NK-92 treated with Interleukin-12 subunit alpha and Interleukin-12 subunit beta, amount 100 ng/mL, for 24 hours (cell line): Measurements from ENCODE around the gene OR4D2.
"Not testable (repeated sequence)": the region's sequence is repeated elsewhere in the genome, so short reads cannot be mapped to it uniquely, and the experiment has no call there.

Experiments
- DNase-seq: peaks from one replicate; lab custom pipeline; 2025; lab: John Stamatoyannopoulos, UW

OR4D2 gene

GRCh38 chr17:58166682-58167081 lies at the start of gene OR4D2:
Gene OR4D2, plus strand, starts transcription at chr17:58166982. Its CDS starts 2,674 bp downstream, at chr17:58169656.
- DNase-seq: no peak

- no peak for DNase-seq
Measured at GRCh38 chr17:58117382-58117781, 49.4 kb upstream of the OR4D2 start.

- no peak for DNase-seq
Measured at GRCh38 chr17:58119491-58119890, 47.3 kb upstream of the OR4D2 start.

DNA sequence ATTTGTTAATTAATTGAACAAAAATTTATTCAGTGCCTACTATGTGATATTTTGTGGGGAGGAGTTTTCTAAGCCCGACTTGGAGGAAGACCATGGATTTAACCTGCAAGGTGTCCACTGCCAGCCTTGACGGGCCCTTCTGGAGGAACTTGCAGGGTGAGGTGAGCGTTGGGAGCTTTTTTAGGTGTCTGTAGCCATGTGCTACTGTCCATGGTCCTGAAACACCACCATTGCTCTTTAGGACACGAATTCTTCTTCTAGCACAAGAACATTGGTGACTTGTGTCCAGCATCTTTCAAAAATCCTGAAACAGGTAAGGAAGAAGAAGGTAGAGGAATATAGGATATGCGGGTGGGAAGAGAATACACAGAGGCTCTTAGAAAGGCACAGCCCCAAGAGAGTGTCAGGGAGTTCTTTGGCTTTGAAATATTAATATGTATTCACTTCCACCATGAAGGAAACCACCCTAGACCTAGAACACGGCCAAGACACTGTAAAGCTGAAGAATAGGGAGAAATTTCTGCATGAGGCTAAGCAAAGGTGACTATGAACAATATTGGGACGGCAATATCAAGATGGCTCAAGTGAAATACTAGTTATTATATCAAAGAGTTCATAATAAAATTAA lies 46.5 kb upstream of the OR4D2 start:
- DNase-seq: no peak

DNA sequence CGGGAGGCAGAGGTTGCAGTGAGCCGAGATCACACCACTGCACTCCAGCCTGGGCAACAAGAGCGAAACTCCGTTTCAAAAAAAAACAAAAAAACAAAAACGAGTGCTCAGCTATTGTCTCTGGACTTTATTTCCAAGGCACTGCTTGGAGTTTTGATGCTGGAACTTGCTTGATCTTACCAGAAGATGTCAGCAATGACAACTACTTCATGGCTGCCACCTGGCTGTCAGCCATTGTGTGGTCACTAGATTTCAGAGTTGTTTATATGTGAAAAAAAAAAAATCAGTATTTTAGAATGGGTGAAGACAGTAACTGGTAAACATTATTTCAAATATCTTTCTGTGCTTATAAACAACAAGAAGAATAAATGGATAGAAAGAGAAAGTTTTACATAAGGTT lies 44.9 kb upstream of the OR4D2 start:
- no peak for DNase-seq

DNA sequence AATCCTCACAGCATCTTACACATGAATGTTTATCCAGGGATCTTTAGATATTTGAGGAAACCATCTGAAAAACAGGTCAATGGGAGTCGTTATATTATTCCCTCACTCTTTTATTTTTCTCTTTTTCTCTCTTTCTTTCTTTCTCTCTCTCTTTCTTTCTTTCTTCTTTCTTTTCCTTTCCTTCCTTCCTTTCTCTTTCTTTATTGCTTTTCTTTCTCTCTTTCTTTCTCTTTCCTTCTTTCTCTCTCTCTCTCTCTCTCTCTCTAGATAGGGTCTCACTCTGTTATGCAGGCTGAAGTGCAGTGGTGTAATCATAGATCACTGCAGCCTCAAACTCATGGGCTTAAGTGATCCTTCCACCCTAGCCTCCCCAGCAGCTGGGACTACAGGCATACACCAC lies 38.9 kb upstream of the OR4D2 start:
- no peak for DNase-seq

DNA sequence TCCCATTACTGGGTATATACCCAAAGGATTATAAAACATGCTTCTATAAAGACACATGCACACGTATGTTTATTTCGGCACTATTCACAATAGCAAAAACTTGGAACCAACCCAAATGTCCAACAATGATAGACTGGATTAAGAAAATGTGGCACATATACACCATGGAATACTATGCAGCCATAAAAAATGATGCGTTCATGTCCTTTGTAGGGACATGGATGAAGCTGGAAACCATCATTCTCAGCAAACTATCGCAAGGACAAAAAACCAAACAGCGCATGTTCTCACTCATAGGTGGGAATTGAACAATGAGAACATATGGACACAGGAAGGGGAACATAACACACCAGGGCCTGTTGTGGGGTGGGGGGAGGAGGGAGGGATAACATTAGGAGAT lies 34.1 kb upstream of the OR4D2 start:
- not testable (repeated sequence) for DNase-seq

- no peak for DNase-seq
Measured at GRCh38 chr17:58136669-58137279, 30.0 kb upstream of the OR4D2 start.

GRCh38 chr17:58141505-58141904 lies 25.3 kb upstream of the OR4D2 start:
- DNase-seq: no peak

GRCh38 chr17:58143335-58143734 lies 23.4 kb upstream of the OR4D2 start:
- not testable (repeated sequence) for DNase-seq

GRCh38 chr17:58144801-58145200 lies 22.0 kb upstream of the OR4D2 start:
- DNase-seq: no peak

DNA sequence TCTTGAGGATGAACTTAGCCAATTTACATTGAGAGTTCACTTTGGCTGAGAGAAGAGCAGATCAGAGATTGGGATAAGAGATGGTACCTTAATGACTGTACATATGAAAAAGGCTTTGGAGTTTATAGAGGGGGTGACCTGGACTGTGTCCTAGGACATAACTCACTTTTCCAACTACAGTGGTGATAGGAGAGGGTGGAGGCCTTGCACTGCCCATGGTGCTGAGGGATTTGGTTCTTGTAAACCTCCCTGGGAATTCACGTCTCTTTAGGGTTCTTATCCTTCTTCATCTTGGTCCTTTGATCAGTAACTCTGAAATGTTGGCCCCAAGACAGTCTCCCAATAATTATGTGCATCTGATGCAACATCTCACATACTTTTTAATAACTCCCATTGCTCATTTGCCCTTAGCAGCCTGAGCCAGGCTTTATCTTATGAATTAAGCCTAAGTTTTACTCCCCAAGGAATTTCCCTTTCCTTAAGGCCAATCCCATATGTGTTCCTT lies 18.8 kb upstream of the OR4D2 start, which contains the start of gene OR4D1:
Gene OR4D1 (plus strand): TSS at position 455 of the 505 bp plus-strand sequence. CDS start 6,770 bp downstream, outside the sequence.
- no peak for DNase-seq

- DNase-seq: no peak
Measured at GRCh38 chr17:58148609-58149008, 18.2 kb upstream of the OR4D2 start.

- no peak for DNase-seq
Measured at GRCh38 chr17:58150394-58150793, 16.4 kb upstream of the OR4D2 start.

DNA sequence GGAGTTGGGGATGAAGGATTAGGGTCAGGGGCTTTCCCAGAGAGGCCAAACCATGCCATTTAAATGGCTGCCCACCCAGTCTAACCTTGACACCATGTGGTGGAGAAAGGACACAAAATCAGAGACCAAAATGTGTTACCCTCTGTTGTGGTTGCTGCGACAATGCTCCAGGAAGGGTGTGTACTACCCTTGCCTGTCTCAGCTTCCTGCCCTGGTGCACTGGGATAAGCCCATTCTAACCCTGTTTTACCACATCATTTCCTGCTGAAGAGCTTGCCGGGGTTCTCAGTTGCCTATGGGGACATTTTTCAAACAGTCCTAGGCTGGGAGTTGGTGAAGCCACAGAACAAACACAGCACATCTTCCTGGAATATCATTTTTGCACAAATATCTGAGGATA lies 13.7 kb upstream of the OR4D2 start:
- peak; percentile 12 for DNase-seq

DNA sequence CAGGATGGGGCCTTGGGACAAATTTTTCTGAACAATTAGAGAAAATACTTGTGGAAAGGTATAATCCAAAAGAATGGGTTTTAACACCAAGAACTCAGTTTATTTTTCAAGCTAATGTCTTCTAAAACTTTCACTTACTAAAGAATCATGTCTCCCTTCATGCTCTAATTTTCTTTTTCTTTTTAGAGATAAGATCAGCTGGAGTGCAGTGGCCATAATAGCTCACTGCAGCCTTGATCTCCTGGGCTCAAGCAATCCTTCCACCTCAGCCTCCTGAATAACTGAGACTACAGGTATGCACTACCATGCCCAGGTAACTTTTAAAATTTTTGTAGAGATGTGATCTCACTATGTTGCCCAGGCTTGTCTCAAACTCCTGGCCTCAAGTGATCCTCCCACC lies 13.1 kb upstream of the OR4D2 start:
- no peak for DNase-seq

- DNase-seq: no peak
Measured at GRCh38 chr17:58156839-58157803, 9.7 kb upstream of the OR4D2 start.

- DNase-seq: no peak
Measured at GRCh38 chr17:58158181-58158580, 8.6 kb upstream of the OR4D2 start.

DNA sequence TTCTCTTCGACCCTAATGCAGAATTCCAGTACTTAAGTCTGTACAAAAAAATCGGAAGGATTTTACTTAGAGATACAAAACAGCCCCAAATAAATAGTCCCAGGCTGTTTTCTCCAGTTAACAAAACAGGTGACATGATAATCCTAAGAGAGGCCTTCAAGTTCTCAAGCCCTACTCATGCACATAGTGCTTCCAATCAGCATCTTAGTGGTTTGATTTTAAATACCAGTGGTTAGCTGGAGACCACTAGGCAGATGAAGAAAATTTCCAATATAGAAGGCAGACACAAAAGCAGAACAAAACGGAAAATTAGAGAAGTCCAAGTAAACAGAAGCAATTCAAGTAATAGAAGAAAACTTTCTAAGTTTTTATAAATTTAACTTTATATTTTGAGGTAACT lies 5.2 kb upstream of the OR4D2 start:
- DNase-seq: no peak

- DNase-seq: no peak
Measured at GRCh38 chr17:58165981-58166380, 801 bp upstream of the OR4D2 start.

GRCh38 chr17:58170622-58171021 lies 3.8 kb downstream of the OR4D2 start:
- no peak for DNase-seq

GRCh38 chr17:58172369-58173071 lies 5.7 kb downstream of the OR4D2 start:
- DNase-seq: no peak
